ENCODE data around the gene PPP3CA.

Gene PPP3CA

DNA sequence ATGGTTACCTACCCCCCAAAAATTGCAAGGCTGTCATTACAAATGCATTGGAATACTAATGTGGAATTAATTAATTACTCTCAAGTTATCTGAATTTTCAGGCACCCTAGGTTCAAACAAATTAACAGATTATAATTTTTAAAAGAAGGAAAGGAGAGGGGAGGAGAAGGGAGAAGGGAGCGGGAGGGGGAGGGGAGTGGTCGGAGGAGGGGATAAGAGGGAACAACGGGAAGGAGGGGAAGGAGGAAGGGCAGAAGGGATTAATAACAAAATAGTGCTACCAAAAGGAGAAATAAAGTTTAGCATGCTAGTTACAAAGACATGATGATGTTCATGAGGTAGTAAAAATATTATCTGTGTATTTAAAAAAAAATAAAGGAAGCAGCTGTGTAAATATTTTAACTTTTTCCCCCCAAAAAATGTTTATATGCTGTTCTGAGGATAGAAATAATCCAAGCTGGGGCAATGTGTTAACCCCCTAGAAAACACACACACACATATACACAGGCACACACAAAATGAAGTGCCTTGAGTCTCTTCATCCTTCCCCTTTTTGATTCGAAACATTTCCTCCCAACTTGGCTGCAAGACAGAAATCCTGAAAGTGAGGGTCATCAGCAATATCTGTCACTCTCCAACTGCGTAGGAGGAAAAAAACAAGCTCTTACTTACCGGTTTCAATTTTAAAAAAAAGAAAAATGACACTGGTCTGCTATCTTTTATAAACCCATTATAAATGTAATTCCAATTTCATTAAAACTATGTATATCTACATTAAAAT is 58.8 kb downstream of the PPP3CA start:
- no peaks in the 10 kb centered on the region for H3K36me3 ChIP-seq (ENCODE audit: control insufficient read depth, insufficient read depth, low read length)
- no peaks in the 10 kb centered on the region for H3K79me2 ChIP-seq
- H3K27ac ChIP-seq = no peak overlapping the region
- peak overlapping the region; percentile 27 for H3K4me2 ChIP-seq (ENCODE audit: low read length)
- H3K27me3 ChIP-seq (ENCODE audit: control insufficient read depth, insufficient read depth, low read length) = no peaks in the 10 kb centered on the region
- TF ChIP-seq, protein P1, sequence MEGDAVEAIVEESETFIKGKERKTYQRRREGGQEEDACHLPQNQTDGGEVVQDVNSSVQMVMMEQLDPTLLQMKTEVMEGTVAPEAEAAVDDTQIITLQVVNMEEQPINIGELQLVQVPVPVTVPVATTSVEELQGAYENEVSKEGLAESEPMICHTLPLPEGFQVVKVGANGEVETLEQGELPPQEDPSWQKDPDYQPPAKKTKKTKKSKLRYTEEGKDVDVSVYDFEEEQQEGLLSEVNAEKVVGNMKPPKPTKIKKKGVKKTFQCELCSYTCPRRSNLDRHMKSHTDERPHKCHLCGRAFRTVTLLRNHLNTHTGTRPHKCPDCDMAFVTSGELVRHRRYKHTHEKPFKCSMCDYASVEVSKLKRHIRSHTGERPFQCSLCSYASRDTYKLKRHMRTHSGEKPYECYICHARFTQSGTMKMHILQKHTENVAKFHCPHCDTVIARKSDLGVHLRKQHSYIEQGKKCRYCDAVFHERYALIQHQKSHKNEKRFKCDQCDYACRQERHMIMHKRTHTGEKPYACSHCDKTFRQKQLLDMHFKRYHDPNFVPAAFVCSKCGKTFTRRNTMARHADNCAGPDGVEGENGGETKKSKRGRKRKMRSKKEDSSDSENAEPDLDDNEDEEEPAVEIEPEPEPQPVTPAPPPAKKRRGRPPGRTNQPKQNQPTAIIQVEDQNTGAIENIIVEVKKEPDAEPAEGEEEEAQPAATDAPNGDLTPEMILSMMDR (IDR thresholded peaks at IDR 0.05) = no peak
- no peak overlapping the region for H3K4me3 ChIP-seq (ENCODE audit: low read depth, low read length)
- H3K9ac ChIP-seq = no peak overlapping the region
- H2AFZ ChIP-seq = no peak overlapping the region
- H3K4me1 ChIP-seq = peaks cover 11% of the 10 kb centered on the region
- H3K9me3 ChIP-seq (ENCODE audit: control insufficient read depth, low read length) = no peaks in the 10 kb centered on the region

DNA sequence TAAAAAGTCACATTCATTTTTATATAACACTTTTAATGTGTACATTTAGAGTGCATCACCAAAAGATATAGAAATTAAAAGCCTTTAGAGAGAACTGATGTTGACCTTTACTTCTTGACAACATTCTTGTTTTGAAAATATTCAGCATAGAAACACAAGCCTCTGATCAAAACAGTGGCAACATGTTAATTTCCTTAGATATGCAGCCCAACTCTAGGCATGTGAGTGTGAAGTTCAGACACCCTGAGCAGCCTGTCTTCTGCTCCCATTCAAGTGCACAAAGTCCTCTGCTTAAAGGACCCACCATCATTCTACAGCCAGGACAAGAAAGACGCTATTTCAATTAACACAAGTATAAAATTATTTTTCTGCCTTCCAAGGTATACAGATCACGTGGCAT is 60.0 kb downstream of the PPP3CA start:
- TF ChIP-seq, protein P1 (IDR thresholded peaks at IDR 0.05) = no peak

DNA sequence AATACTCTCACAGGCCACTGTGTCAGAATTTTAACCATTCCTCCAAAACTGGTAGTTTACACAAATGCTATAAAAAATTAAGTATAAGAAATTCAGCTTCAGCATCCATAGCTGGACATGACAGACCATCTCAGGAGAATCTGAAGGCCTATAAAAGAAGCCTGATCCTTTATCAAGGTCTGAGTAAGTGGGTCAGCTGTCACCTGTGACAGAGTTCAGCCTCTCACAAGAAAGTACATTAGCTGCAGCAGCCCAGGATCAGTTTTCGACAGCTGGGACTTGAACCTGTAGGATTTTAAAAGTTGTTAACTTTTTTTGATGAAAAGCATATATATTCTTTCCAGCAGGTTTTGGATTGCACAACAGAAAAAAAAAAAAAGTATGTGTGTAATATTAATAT is 60.7 kb downstream of the PPP3CA start:
- H3K27ac ChIP-seq = no peak overlapping the region
- no peaks in the 10 kb centered on the region for H3K27me3 ChIP-seq (ENCODE audit: control insufficient read depth, insufficient read depth, low read length)
- no peaks in the 10 kb centered on the region for H3K9me3 ChIP-seq (ENCODE audit: control insufficient read depth, low read length)
- H3K9ac ChIP-seq = no peak overlapping the region
- H3K4me1 ChIP-seq = peaks cover 11% of the 10 kb centered on the region
- H2AFZ ChIP-seq = no peak overlapping the region
- TF ChIP-seq, protein P1 (IDR thresholded peaks at IDR 0.05) = no peak
- H3K79me2 ChIP-seq = no peaks in the 10 kb centered on the region
- H3K36me3 ChIP-seq (ENCODE audit: control insufficient read depth, insufficient read depth, low read length) = no peaks in the 10 kb centered on the region
- no peak overlapping the region for H3K4me2 ChIP-seq (ENCODE audit: low read length)
- H3K4me3 ChIP-seq (ENCODE audit: low read depth, low read length) = no peak overlapping the region

More for the DNA sequence above, 60.0 kb downstream of the PPP3CA start:
- H3K79me2 ChIP-seq = no peaks in the 10 kb centered on the region
- H3K27me3 ChIP-seq (ENCODE audit: control insufficient read depth, insufficient read depth, low read length) = no peaks in the 10 kb centered on the region
- no peak overlapping the region for H3K4me2 ChIP-seq (ENCODE audit: low read length)
- H3K4me3 ChIP-seq (ENCODE audit: low read depth, low read length) = no peak overlapping the region
- no peak overlapping the region for H3K27ac ChIP-seq
- H3K36me3 ChIP-seq (ENCODE audit: control insufficient read depth, insufficient read depth, low read length) = no peaks in the 10 kb centered on the region
- H3K9me3 ChIP-seq (ENCODE audit: control insufficient read depth, low read length) = no peaks in the 10 kb centered on the region
- no peak overlapping the region for H3K9ac ChIP-seq
- H2AFZ ChIP-seq = no peak overlapping the region
- peaks cover 11% of the 10 kb centered on the region for H3K4me1 ChIP-seq

DNA sequence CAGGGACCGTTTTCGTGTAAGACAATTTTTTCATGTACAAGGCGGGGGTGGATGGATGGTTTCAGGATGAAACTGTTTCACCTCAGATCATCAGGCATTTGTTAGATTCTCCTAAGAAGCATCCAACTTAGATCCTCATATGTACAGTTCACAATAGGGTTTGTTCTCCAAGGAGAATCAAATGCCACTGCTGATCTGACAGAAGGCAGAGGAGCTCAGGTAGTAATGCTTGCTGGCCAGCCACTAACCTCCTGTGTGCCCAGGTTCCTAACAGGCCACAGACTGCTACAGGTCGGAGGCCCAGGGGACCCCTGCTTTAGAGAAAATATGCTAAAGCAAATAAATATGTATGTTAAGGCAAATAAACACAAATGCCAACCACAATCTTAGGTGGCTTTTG is 61.3 kb downstream of the PPP3CA start:
- no peak overlapping the region for H3K4me3 ChIP-seq (ENCODE audit: low read depth, low read length)

More for the DNA sequence above, 61.3 kb downstream of the PPP3CA start:
- TF ChIP-seq, protein P1 (IDR thresholded peaks at IDR 0.05) = no peak
- no peak overlapping the region for H3K27ac ChIP-seq
- H3K27me3 ChIP-seq (ENCODE audit: control insufficient read depth, insufficient read depth, low read length) = no peaks in the 10 kb centered on the region
- no peaks in the 10 kb centered on the region for H3K36me3 ChIP-seq (ENCODE audit: control insufficient read depth, insufficient read depth, low read length)
- H3K4me1 ChIP-seq = peaks cover 11% of the 10 kb centered on the region
- H3K4me2 ChIP-seq (ENCODE audit: low read length) = no peak overlapping the region
- no peaks in the 10 kb centered on the region for H3K79me2 ChIP-seq
- no peak overlapping the region for H3K9ac ChIP-seq
- no peak overlapping the region for H2AFZ ChIP-seq
- H3K9me3 ChIP-seq (ENCODE audit: control insufficient read depth, low read length) = no peaks in the 10 kb centered on the region
